ENCODE measurements around the gene SHQ1. TPM values are rescaled to one million over a fixed set of nuclear protein-coding genes. Genes with fewer than 3 reads are reported as not detected.

SHQ1 gene
- total and polyA plus RNA-seq, 9 of the 15 experiments (the other 6 are each of a cell fraction or from before 2014, with no cell fraction given), result 9.2 to 25.0 (median 14.1) TPM

DNA sequence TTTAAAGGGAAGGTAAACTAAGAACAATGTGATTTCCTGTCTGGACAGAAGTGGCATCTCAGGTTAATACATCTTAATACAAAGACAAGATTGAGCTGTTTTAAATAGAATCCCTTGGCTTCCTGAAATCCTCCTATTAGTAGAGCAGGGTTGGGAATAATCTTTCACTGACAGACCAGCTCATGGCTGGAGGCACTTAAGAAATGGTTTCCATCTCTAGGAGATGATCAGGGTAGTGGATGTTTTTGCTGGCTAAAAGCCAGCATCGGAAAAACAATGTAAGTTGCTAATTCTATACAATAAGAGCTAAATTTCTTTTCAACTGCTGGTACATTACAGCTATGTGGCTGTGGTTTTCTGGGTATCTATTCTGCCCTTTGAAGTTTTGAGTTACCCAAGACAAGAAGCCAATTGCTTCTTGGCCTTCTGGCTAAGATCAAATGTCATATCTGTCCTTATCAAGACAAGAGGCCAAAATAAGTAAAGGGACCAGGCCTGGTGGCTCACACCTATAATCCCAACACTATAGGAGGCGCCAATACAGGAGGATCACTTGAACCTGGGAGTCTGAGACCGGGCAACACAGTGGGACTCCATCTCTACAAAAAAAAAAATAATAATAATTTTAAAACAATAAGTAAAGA lies 49.6 kb downstream of the SHQ1 start:
- Histone ChIP-seq H3K9me3 (replicated peaks; ENCODE audit: control insufficient read depth, insufficient read depth, low read depth, low read length) (no peaks in the 10 kb centered on the region), H3K4me2 (ENCODE audit: insufficient read depth, low read length) (no peak overlapping the region), H3K4me1 (replicated peaks in 1 of 2; ENCODE audit: control insufficient read depth in 2 of 2, insufficient read depth in 2 of 2, low read length in 2 of 2) (peaks cover 0 to 13% of the 10 kb centered on the region in 2 experiments; a peak in 2 of 5 replicates), H3K9me1 (ENCODE audit: control insufficient read depth, insufficient read depth, low read length) (no peaks in the 10 kb centered on the region), H3K27me3 (ENCODE audit: control insufficient read depth in 2 of 2, insufficient read depth in 2 of 2, low read length in 2 of 2) (no peaks in the 10 kb centered on the region), H3K4me3 (no peak overlapping the region), H3K79me2 (ENCODE audit: control insufficient read depth, insufficient read depth, low read length) (no peaks in the 10 kb centered on the region), H3K27ac (ENCODE audit: extremely low read depth, low read depth, low read length) (no peak overlapping the region), H4K20me1 (replicated peaks; ENCODE audit: control insufficient read depth, insufficient read depth, low read length) (no peaks in the 10 kb centered on the region), H3K9ac (ENCODE audit: insufficient read depth in 1 of 2, low read depth in 2 of 2, low read length in 2 of 2) (no peak overlapping the region), H2AFZ (ENCODE audit: low read depth, low read length) (peak overlapping the region; percentile 62; the same call in 1 of the 2 replicates), H3K36me3 (ENCODE audit: control insufficient read depth, insufficient read depth, low read length) (peaks cover 9% of the 10 kb centered on the region; the same call in 2 of the 3 replicates)
- ChIA-PET POLR2A (interaction anchor here (0.6 kb wide), 1 partner anchor 1702 kb away, joined by 3 read pairs; no protein-coding TSS in a partner anchor), CTCF (ENCODE audit: low intra/inter-chr PET ratio) (no interaction called here)
- intact Hi-C loops (cut with micrococcal nuclease) (no loop called here), in situ Hi-C loops (cut with MboI) (no loop called here)
- no peak for DNase-seq (ENCODE audit: extremely low read depth in 1 of 4, low spot score in 3 of 4)
- no TSS peak for BruUV-seq (replicated peaks)
- FAIRE-seq, result peak; percentile 6
- ATAC-seq, result no peak
- WGBS (ENCODE audit: insufficient coverage, low coverage, missing lambda C conversion rate), result 93% methylated on average over 2 of the region's 3 CpGs
- TF ChIP-seq NFIC (IDR thresholded peaks at IDR 0.05) (peak; percentile 15; the same call in 1 of the 2 replicates), ZNF134 (CRISPR knock-in tag; conservative IDR thresholded peaks at IDR 0.05) (no peak)

GRCh38 chr3:72797773-72798543 lies 50.3 kb downstream of the SHQ1 start:
- peak overlapping the region; percentile 62 for H2AFZ ChIP-seq (ENCODE audit: low read depth, low read length)
- BruUV-seq (replicated peaks), result no TSS peak
- in situ Hi-C loops (cut with MboI), result no loop called here
- H3K9me3 ChIP-seq (replicated peaks; ENCODE audit: control insufficient read depth, insufficient read depth, low read depth, low read length), result no peaks in the 10 kb centered on the region
- H3K9ac ChIP-seq (ENCODE audit: insufficient read depth in 1 of 2, low read depth in 2 of 2, low read length in 2 of 2), result no peak overlapping the region
- H3K4me3 ChIP-seq, result no peak overlapping the region
- ATAC-seq (peak; percentile 87), DNase-seq (ENCODE audit: extremely low read depth in 1 of 4, low spot score in 3 of 4) (peak in 3 of 4 experiments; percentile 14 to 81 (median 46)), FAIRE-seq (peak; percentile 89)
- WGBS (ENCODE audit: insufficient coverage, low coverage, missing lambda C conversion rate), result 28% methylated on average over 10 of the region's 12 CpGs
- H3K27ac ChIP-seq (ENCODE audit: extremely low read depth, low read depth, low read length), result peak overlapping the region; percentile 28; the same call in 2 of the 3 replicates
- H4K20me1 ChIP-seq (replicated peaks; ENCODE audit: control insufficient read depth, insufficient read depth, low read length), result no peaks in the 10 kb centered on the region
- intact Hi-C loops (cut with micrococcal nuclease), result no loop called here
- H3K9me1 ChIP-seq (ENCODE audit: control insufficient read depth, insufficient read depth, low read length), result no peaks in the 10 kb centered on the region
- no peaks in the 10 kb centered on the region for H3K79me2 ChIP-seq (ENCODE audit: control insufficient read depth, insufficient read depth, low read length)
- ChIA-PET CTCF (ENCODE audit: low intra/inter-chr PET ratio) (no interaction called here), POLR2A (interaction anchor here (0.7 kb wide), 1 partner anchor 405 kb away, joined by 3 read pairs; no protein-coding TSS in a partner anchor)
- H3K4me2 ChIP-seq (ENCODE audit: insufficient read depth, low read length), result peak overlapping the region; percentile 58
- H3K4me1 ChIP-seq (replicated peaks in 1 of 2; ENCODE audit: control insufficient read depth in 2 of 2, insufficient read depth in 2 of 2, low read length in 2 of 2), result peaks cover 0 to 13% of the 10 kb centered on the region in 2 experiments; a peak in 2 of 5 replicates
- H3K27me3 ChIP-seq (ENCODE audit: control insufficient read depth in 2 of 2, insufficient read depth in 2 of 2, low read length in 2 of 2), result no peaks in the 10 kb centered on the region
- peaks cover 9% of the 10 kb centered on the region; the same call in 2 of the 3 replicates for H3K36me3 ChIP-seq (ENCODE audit: control insufficient read depth, insufficient read depth, low read length)
- peak; percentile 53; the same call in 1 of the 2 replicates for TF ChIP-seq HMBOX1 (IDR thresholded peaks at IDR 0.05)
- TF ChIP-seq, protein P1, sequence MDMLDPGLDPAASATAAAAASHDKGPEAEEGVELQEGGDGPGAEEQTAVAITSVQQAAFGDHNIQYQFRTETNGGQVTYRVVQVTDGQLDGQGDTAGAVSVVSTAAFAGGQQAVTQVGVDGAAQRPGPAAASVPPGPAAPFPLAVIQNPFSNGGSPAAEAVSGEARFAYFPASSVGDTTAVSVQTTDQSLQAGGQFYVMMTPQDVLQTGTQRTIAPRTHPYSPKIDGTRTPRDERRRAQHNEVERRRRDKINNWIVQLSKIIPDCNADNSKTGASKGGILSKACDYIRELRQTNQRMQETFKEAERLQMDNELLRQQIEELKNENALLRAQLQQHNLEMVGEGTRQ (CRISPR knock-in tag; IDR thresholded peaks at IDR 0.05), result peak; percentile 78
- peak; percentile 80 for TF ChIP-seq RFX1 (IDR thresholded peaks at IDR 0.05)
- TF ChIP-seq JUND (IDR thresholded peaks at IDR 0.05; ENCODE audit: borderline replicate concordance, low read depth, low read length), result 0 out of 2 replicates have a peak, but pooled peaks have one; percentile 4
- no peak for TF ChIP-seq JUND (tag; IDR thresholded peaks at IDR 0.05; ENCODE audit: borderline replicate concordance, low read depth, low read length)
- TF ChIP-seq RAD51 (IDR thresholded peaks at IDR 0.05; ENCODE audit: borderline replicate concordance, low read depth), result peak; percentile 79
- no peak for TF ChIP-seq RBBP5 (IDR thresholded peaks at IDR 0.05; ENCODE audit: borderline replicate concordance, insufficient read depth, low read length, poor library complexity, severe bottlenecking)
